SH-SY5Y (cell line): ENCODE data around the gene ZCCHC7.

Experiments used
- GATA2 ChIP-seq: IDR thresholded peaks from 2 replicates; pipeline ENCODE4 v1.6.1; 2011; ENCODE audit warnings: mild to moderate bottlenecking, low read depth, low read length
- GATA3 ChIP-seq: IDR thresholded peaks from 2 replicates; pipeline ENCODE4 v1.6.1; 2011; ENCODE audit warnings: low read depth, mild to moderate bottlenecking, low read length, moderate library complexity

Gene ZCCHC7

DNA sequence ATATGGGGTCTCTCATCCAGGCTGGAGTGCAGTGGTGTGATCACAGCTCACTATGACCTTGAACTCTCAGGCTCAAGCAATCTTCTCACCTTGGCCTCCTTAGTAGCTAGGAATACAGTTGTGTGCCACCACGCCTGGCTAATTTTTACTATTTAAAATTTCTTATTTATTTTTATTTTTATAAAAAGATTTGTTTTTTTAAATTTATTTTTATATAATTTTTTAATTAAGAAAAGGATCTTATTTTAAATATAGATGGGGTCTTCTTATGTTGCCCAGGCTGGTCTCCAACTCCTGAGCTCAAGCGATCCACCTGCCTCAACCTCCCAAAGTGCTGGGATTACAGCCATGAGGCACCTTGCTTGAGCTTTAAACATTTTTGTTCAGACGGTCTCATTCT lies 2.4 kb upstream of the ZCCHC7 start:
- TF ChIP-seq GATA2 (no peak), GATA3 (no peak)

DNA sequence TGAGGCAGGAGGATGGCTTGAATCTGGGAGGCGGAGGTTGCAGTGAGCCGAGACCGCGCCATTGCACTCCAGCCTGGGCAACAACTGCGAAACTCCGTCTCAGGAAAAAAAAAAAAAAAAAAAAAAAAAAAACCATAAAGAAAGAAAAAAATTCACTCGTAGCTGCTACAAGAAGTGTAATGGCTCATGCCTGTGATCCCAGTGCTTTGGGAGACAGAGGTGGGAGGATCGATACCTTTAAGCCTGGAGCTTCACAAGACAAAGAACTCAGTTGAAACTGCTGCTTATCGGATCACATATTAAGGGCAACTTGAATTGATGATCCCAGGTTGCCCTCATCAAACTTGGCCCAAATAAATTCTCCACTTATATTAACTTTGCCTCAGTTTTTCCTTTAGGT lies 1.0 kb upstream of the ZCCHC7 start:
- no peak for TF ChIP-seq GATA3
- no peak for TF ChIP-seq GATA2

DNA sequence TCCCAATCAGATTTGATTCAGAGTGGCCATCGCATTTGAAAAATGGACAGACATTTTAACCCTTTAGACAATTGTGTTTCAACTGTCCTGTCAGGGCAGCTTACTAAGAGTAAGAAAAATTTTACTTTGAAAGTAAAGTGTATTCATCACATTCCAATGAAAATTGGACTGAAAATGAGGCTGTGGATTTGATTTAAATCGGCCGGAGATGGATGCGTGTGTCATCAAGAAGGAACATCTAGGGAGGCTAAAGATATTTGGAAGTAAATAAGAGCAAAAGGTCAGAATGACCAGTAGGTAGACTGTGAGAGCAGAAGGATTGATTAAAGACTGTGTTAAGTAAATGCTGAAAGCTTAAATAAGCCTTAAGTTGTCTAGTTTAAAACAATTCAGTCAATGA lies 1.5 kb downstream of the ZCCHC7 start:
- TF ChIP-seq GATA3 (no peak), GATA2 (no peak)

DNA sequence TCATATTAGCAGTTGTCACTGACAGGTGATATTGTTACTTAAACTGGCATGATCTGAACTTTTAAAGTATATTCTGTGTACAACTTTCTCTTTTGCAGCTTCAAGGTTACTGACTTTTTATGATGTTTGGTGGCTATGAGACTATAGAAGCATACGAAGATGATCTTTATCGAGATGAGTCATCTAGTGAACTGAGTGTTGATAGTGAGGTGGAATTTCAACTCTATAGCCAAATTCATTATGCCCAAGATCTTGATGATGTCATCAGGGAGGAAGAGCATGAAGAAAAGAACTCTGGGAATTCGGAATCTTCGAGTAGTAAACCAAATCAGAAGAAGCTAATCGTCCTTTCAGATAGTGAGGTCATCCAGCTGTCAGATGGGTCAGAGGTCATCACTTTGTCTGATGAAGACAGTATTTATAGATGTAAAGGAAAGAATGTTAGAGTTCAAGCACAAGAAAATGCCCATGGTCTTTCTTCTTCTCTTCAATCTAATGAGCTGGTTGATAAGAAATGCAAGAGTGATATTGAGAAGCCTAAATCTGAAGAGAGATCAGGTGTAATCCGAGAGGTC lies 5.9 kb downstream of the ZCCHC7 start:
- TF ChIP-seq GATA2 (no peak), GATA3 (no peak)

DNA sequence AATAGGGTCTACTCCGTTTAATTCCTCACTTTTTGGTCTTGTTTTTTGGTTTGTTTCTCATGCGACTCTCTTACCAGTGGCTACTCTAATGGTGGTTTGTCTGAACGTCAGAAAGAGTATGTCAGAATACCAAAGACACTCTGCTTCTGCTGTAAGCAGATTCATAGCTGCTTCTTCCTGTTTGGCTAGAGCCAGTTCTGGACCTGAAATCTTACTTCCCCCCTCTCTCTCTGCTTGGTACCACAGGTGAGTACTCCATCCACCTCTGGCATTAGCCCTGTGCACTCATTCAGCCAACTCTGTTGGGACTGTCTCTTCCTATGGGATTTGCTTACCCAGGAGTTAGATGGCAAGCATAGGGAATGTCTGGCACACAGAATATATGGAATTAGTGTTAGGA lies 6.6 kb downstream of the ZCCHC7 start:
- TF ChIP-seq GATA3 (no peak), GATA2 (no peak)

DNA sequence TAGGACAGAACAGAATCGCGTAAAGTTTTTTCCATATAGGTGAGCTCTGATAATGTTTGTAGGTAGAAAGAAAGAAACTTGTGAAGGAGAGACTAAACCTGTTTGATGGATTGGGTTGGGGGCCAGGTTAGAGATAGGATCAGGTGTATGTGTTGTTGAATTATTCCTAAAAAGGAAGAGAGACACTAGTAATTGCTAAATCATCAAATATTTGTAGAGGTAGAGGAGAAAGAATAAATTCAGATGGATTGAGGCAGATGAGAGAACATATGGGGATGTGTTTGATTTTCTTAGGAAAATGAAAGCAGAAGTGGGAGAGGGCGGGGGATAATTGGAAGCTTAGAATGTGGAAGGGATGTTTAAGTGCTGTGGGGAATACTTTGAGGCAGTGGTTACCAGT lies 7.7 kb downstream of the ZCCHC7 start:
- TF ChIP-seq GATA3 (no peak), GATA2 (no peak)

DNA sequence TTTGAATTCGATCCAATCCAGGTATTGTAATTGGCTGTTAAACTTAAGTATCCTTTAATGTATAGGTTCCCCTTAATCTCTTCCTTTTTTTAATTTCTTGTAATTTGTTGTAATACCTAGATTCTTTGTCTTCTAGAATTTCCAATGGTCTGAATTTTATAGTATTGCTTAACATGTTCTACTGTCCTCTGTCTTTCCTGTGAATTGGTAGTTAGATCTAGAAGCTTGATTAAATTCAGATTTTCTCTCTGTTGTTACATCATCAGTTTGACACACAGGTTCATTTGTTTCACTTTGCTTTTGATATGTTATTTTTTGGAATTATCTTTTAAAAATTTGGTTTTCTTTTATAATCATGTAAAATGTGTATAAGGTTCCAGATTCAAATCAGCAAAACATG lies 13.8 kb downstream of the ZCCHC7 start:
- TF ChIP-seq GATA2 (no peak), GATA3 (no peak)

DNA sequence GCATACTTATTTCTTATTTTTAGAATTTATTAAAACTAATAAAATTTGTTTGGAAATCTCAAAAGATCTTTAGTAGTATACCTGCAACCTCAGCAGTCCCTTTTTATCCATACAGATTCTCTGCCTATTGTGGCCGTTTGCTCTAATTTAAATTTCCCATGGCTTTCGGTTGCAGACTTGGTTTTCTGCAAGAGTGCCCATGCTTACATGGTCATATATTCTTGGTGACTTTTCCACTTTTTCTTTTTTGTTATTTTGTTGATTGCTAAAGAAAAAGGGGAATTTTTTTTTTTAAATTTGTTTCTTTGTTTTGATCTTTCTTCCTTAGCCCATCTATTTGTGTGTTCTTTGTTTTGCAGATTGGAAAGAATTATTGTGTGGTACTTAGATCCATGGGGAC lies 20.6 kb downstream of the ZCCHC7 start:
- no peak for TF ChIP-seq GATA3
- TF ChIP-seq GATA2, result no peak

DNA sequence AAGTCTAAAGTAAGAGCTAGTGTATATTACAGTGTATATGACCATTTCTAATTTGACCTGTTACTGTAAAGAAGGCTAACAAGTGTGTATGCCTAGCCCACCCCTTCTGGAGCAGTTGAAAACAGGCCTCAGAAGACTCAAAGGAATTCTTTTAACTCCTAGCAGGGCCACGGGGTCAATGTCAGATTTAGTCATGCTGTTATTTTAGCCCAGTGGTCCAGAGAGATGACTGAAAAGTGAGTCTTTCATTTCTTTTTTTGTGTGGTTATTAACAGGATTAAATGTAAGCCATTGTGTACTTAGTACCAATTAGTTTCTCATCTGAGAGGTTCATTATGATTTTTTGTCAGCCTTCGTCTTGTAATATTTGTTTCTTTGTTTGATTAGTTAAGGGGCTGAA lies 24.4 kb downstream of the ZCCHC7 start:
- TF ChIP-seq GATA2, result no peak
- TF ChIP-seq GATA3, result no peak

DNA sequence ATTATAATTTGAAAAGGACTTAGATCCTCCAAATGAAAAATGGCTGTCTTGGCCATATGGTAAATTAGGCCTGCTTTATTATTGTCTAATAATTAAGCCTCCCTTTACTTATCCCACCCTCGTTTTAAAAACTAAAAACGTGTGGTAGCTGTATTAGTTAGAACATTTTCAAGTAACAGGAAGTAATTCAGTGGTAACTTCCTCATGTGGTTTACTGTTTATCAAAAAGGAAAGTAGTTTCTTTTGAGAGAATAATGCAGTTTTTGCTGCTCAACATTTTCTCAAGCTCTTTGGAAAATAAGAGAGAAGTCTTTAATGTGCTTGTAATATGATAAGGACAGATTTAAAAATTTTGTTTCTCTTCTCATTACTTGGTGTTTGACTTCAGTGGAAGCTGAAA lies 26.0 kb downstream of the ZCCHC7 start:
- TF ChIP-seq GATA3 (no peak), GATA2 (no peak)

DNA sequence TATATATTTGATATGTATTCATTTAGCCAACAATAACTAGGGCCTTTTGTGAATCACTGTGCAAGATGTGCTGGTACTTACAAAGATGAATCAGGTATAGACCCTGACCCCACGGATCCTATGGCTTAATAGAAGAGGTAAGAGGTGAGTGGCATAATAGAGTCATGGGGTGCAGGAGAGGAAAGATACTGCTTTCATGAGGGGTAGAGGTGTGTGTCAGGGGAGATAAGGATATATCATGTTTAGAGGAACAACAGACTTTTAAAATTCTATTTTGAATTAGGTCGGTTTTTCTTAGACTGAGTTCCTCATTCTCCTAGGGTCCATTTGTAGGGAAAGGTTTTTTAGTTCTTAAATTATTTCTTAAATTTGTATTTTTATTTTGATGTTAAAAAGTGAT lies 27.8 kb downstream of the ZCCHC7 start:
- no peak for TF ChIP-seq GATA3
- no peak for TF ChIP-seq GATA2

DNA sequence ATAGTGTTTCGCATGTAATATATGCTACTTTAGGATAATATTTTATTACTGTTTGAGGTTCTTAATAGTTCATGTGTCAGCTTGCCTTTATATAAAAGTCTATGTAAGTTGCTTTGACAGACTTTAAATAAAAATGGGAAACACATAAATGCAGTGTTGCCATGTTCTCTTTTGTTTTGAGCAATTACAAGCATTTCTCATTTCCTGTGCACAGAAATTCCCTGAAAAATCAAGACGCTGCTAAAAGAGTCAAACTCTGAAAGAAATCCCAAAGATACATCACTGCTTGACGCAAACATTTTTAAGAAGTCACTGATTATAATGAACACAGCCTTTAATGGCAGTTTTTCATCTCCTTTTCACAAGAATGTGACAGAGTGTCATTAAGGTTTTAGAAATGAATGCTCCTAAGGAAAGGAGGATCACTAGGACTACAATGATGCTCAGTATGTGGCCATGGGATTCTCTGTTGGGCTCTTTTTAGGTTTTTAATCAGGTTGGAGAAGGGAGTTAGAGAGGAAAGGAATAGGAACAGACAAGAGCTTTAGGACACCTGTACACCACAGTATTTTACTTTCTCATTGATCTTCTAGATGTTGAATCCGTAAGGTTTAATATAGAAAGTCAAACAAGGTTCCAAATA lies 29.4 kb downstream of the ZCCHC7 start:
- TF ChIP-seq GATA3 (no peak), GATA2 (no peak)

DNA sequence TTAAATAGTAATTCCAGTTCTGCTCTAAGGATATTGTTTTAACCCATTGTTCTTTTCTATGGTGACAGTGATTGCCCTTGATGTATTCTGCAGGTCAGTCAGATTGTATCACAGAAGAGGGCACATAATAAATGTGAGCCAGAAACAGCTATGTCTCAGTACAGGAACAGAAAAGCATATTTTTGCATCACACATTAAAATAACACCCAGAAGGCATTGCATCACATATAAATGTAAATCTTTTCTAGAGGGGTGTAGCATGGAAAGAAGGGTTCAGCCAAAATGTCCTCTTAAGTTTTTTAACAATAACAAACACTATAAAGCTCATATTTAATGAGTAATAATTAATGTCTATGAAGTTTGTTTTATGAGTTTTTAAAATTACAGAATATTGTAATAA lies 30.0 kb downstream of the ZCCHC7 start:
- TF ChIP-seq GATA3 (no peak), GATA2 (no peak)

DNA sequence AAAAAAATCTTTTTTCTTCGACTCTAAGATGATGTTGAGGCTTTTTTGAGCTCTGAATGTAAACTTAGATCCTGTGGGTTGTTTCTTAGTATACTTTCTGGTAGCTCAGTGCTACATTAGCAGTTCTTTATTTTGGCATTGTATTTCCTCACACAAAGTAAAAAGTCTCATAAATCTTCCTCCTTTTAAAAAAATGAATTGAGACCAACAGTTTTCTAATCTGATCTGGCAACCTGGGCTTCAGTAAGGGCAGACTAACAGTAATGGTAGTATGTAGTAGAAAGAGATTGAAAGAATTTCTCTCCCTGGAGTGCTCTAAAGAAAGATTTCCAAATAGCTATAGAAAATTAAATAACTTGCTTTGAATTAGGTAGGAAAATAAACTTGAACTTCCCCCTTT lies 31.4 kb downstream of the ZCCHC7 start:
- TF ChIP-seq GATA2 (no peak), GATA3 (no peak)

DNA sequence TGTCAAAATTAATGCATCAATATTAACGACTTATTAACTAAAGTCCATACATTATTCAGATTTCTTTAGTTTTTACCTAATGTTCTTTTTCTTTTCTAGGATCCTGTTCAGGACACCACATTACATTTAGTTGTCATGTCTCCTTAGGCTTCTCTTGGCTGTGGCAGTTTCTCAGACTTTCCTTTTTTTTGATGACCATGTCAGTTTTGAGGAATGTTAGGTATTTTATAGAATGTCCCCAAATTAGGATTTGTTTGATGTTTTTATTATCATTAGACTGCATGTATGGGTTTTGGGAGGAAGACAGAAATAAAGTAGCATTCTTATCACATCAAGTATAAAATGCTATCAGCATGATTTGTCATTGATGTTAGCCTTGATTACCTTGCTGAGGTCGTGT lies 32.0 kb downstream of the ZCCHC7 start:
- no peak for TF ChIP-seq GATA3
- no peak for TF ChIP-seq GATA2

DNA sequence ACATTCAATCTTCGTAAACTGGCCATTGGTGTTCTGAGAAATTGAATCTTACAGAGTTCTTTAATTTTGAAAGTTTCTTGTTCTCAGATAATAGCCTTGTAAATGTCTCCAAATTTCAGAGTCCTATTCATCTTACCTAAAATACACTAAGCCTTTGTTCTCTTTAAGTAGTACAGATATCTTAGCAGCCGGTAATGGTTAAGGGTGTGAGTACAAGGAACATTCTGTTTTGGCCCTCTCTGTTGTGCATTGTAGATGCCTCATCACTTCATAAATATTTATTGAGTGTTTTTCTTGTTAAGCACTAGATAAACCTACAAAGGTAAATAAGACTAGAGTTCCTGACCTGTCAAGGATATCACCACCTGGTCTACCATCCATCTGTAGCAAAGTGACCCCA lies 35.2 kb downstream of the ZCCHC7 start:
- TF ChIP-seq GATA2 (no peak), GATA3 (no peak)
